GM12878 (cell line): ENCODE data around the gene TMEM132C. TPM values are rescaled to one million over a fixed set of nuclear protein-coding genes. Genes with fewer than 3 reads are reported as not detected.

Experiments used
- ATAC-seq: fragments of 200-7000 bp; cut with Tn5 transposase; 3 replicates; pipeline ENCODE4 v1.9.1; 2020; ENCODE audit warnings: mild to moderate bottlenecking, moderate library complexity
- BruUV-seq: library from RNA; stranded (reverse); fragments of 400-500 nt; replicated peaks from 2 replicates; lab custom pipeline; 2021; lab: Mats Ljungman, UMichigan
- CTCF ChIA-PET: fragments of 300-600 bp; sonication (Branson Sonifier 250); formaldehyde crosslinking; extraction: SDS; loops from one replicate; lab custom pipeline; 2021; ENCODE audit warnings: inconsistent platforms; lab: Yijun Ruan, JAX
- POLR2A ChIA-PET: fragments of 350-600 bp; formaldehyde crosslinking; extraction: SDS; loops from one replicate; lab custom pipeline; 2021; ENCODE audit warnings: inconsistent platforms; lab: Charles Lee
- RAD21 ChIA-PET: fragments of 300-600 bp; sonication (Branson Sonifier 250); formaldehyde crosslinking; loops from one replicate; lab custom pipeline; 2023; ENCODE audit warnings: antibody characterized with exemption; ENCODE audit not compliant: unreplicated experiment; lab: Charles Lee
- SMC1A ChIA-PET: fragments of 300-600 bp; sonication (Branson Sonifier 250); formaldehyde crosslinking; loops from one replicate; lab custom pipeline; 2023; ENCODE audit not compliant: unreplicated experiment, uncharacterized antibody; lab: Charles Lee
- DNase-seq: peaks from one replicate; pipeline ENCODE4 v3.0.0-alpha.2; 2011; ENCODE audit warnings: low read depth, low spot score
- FAIRE-seq: peaks from 3 replicates; lab custom pipeline; 2011; peaks lifted over from hg19 to GRCh38; lab: Jason Lieb, UNC
- H2AFZ ChIP-seq: 2 replicates; pipeline ENCODE4 v1.6.0; 2011; ENCODE audit warnings: low read depth, low read length, control low read depth; ENCODE audit not compliant: control insufficient read depth
- H3K27ac ChIP-seq: 2 replicates; pipeline ENCODE4 v1.5.1; 2011; ENCODE audit warnings: control low read depth; ENCODE audit not compliant: control insufficient read depth, insufficient read depth
- H3K27me3 ChIP-seq, 2 experiments: replicated peaks in 1 of 2; 2 replicates each; pipeline versions ENCODE4 v1.6.0 to v1.6.1; 2011; ENCODE audit warnings: low read length in 1 of 2; ENCODE audit not compliant: control insufficient read depth in 2 of 2, insufficient read depth in 2 of 2
- H3K36me3 ChIP-seq, 2 experiments: 2 replicates each; pipeline ENCODE4 v1.5.1; 2011; ENCODE audit warnings: low read length in 1 of 2; ENCODE audit not compliant: control insufficient read depth in 2 of 2, insufficient read depth in 2 of 2
- H3K4me1 ChIP-seq: 2 replicates; pipeline ENCODE4 v1.6.1; 2011; ENCODE audit warnings: mild to moderate bottlenecking, low read length, moderate library complexity, mixed read lengths; ENCODE audit not compliant: control insufficient read depth, insufficient read depth
- H3K4me2 ChIP-seq: 2 replicates; pipeline ENCODE4 v1.6.0; 2011; ENCODE audit warnings: control low read depth; ENCODE audit not compliant: control insufficient read depth, insufficient read depth
- H3K4me3 ChIP-seq: fragments of 200-600 bp; sonication (generic); 2 replicates; pipeline ENCODE4 v1.5.1; 2016
- H3K79me2 ChIP-seq: 2 replicates; pipeline ENCODE4 v1.6.0; 2011; ENCODE audit warnings: low read length; ENCODE audit not compliant: control insufficient read depth, insufficient read depth
- H3K9ac ChIP-seq: 2 replicates; pipeline ENCODE4 v1.8.0; 2011; ENCODE audit warnings: low read length, control low read depth, mixed read lengths; ENCODE audit not compliant: control insufficient read depth, insufficient read depth
- H3K9me3 ChIP-seq: replicated peaks from 3 replicates; pipeline ENCODE4 v1.5.1; 2011; ENCODE audit warnings: mild to moderate bottlenecking, low read length; ENCODE audit not compliant: control insufficient read depth, insufficient read depth
- H4K20me1 ChIP-seq: 2 replicates; pipeline ENCODE4 v1.6.0; 2011; ENCODE audit not compliant: control insufficient read depth, insufficient read depth
- BHLHE40 ChIP-seq, 2 experiments: fragments of 450-650 bp in 1 of 2; IDR thresholded peaks; 2 replicates each; pipeline ENCODE4 v1.6.1; 2011 to 2017; ENCODE audit warnings: low read depth in 2 of 2, borderline replicate concordance in 1 of 2, improper control_type of control experiment in 1 of 2, low read length in 1 of 2, mild to moderate bottlenecking in 1 of 2
- CEBPZ ChIP-seq: fragments of 150-350 bp; IDR thresholded peaks from 2 replicates; pipeline ENCODE4 v1.6.1; 2016; ENCODE audit warnings: low read depth, low read length
- CTCF ChIP-seq, 3 experiments: IDR thresholded peaks in 2 of 3; conservative IDR thresholded peaks in 1 of 3; 2 replicates each; pipeline ENCODE4 v1.5.1; 2011; ENCODE audit warnings: low read depth in 3 of 3, low read length in 3 of 3, mild to moderate bottlenecking in 3 of 3, control low read depth in 2 of 3, moderate library complexity in 2 of 3, inconsistent platforms in 1 of 3, mixed read lengths in 1 of 3; ENCODE audit not compliant: control insufficient read depth in 2 of 3, insufficient read depth in 1 of 3; ENCODE audit errors: extremely low read depth in 1 of 3
- EP300 ChIP-seq, 2 experiments: fragments of 150-350 bp in 1 of 2; IDR thresholded peaks; 2 replicates each; pipeline ENCODE4 v1.6.1; 2011 to 2012; ENCODE audit warnings: low read depth in 2 of 2, low read length in 2 of 2, borderline replicate concordance in 1 of 2, improper control_type of control experiment in 1 of 2, inconsistent platforms in 1 of 2; ENCODE audit not compliant: control insufficient read depth in 1 of 2
- ESRRA ChIP-seq: IDR thresholded peaks from 2 replicates; pipeline ENCODE4 v1.6.1; 2012; ENCODE audit warnings: mild to moderate bottlenecking, low read length, improper control_type of control experiment
- EZH2 ChIP-seq: IDR thresholded peaks from 2 replicates; pipeline ENCODE4 v1.6.1; 2012; ENCODE audit warnings: low read depth, mild to moderate bottlenecking, control low read depth, inconsistent platforms, low read length, borderline replicate concordance; ENCODE audit not compliant: control insufficient read depth
- HDAC2 ChIP-seq: fragments of 200-600 bp; sonication (generic); IDR thresholded peaks from 2 replicates; pipeline ENCODE4 v1.6.1; 2017
- JUND ChIP-seq: IDR thresholded peaks from 2 replicates; pipeline ENCODE4 v1.6.1; 2012; ENCODE audit warnings: low read depth, mild to moderate bottlenecking, low read length, improper control_type of control experiment, moderate library complexity
- MEF2A ChIP-seq: IDR thresholded peaks from 2 replicates; pipeline ENCODE4 v1.6.1; 2011; ENCODE audit warnings: low read depth, mild to moderate bottlenecking, low read length, moderate library complexity; ENCODE audit not compliant: insufficient read depth
- RAD21 ChIP-seq: IDR thresholded peaks from 2 replicates; pipeline ENCODE4 v1.6.1; 2011; ENCODE audit warnings: mild to moderate bottlenecking, low read depth, low read length, moderate library complexity; ENCODE audit not compliant: insufficient read depth
- RCOR1 ChIP-seq: conservative IDR thresholded peaks from 2 replicates; pipeline ENCODE4 v1.6.1; 2012; ENCODE audit warnings: low read depth, low read length, improper control_type of control experiment
- RUNX3 ChIP-seq: IDR thresholded peaks from 2 replicates; pipeline ENCODE4 v1.6.1; 2012; ENCODE audit warnings: low read length, inconsistent platforms
- STAT1 ChIP-seq: fragments of 450-650 bp; conservative IDR thresholded peaks from 2 replicates; pipeline ENCODE4 v1.6.1; 2014; ENCODE audit warnings: antibody characterized with exemption, mild to moderate bottlenecking
- SUZ12 ChIP-seq: fragments of 200-600 bp; sonication (generic); IDR thresholded peaks from one replicate; pipeline ENCODE4 v1.6.1; 2018; ENCODE audit warnings: antibody characterized with exemption, mild to moderate bottlenecking; ENCODE audit not compliant: unreplicated experiment
- ZNF217 ChIP-seq: fragments of 450-650 bp; IDR thresholded peaks from 2 replicates; pipeline ENCODE4 v1.6.1; 2017; ENCODE audit warnings: antibody characterized with exemption, mild to moderate bottlenecking
- ZNF687 ChIP-seq: fragments of 450-650 bp; IDR thresholded peaks from 2 replicates; pipeline ENCODE4 v1.6.1; 2017; ENCODE audit warnings: mild to moderate bottlenecking, moderate library complexity
- WGBS: methylation state at CpG from one replicate; pipeline ENCODE4 v1.1.6; 2016; ENCODE audit warnings: low lambda C conversion rate; ENCODE audit not compliant: insufficient replicate concordance, insufficient coverage; ENCODE audit errors: missing lambda C conversion rate; 5-methylcytosine and 5-hydroxymethylcytosine counted together
- in situ Hi-C: fragments of 300-500 bp; cut with MboI; formaldehyde crosslinking; loops from 9 replicates; pipeline ENCODE4 v1.14.3; 2018; ENCODE audit warnings: mixed read lengths
- intact Hi-C: fragments of 100-400 bp; cut with micrococcal nuclease; formaldehyde crosslinking; loops from one replicate; pipeline ENCODE4 v1.14.2; 2022; ENCODE audit not compliant: unreplicated experiment
- polyA plus RNA-seq, 11 experiments: library from polyadenylated mRNA; depleted of rRNA in 4 of 11; unstranded in 6 of 11; stranded (reverse) in 5 of 11; fragments of >200 nt; fragmentation: Nextera tagmentation in 4 of 11; fragmentation: Illumina TruSeq in 1 of 11; extraction: Ambion mirVana in 4 of 11; extraction: Trizol in 1 of 11; gene quantifications; 1 replicate in 1 of 11; 2 replicates in 10 of 11; pipeline versions ENCODE4 v1.2.1 to v1.2.3, GENCODE V29; 2011 to 2016; ENCODE audit warnings: inconsistent platforms in 2 of 11, missing spikeins in 2 of 11, low read depth in 1 of 11
- total RNA-seq, 4 experiments: library from RNA; depleted of rRNA in 3 of 4; stranded (reverse); fragments of >200 nt in 3 of 4; fragmentation: Illumina TruSeq in 1 of 4; extraction: Trizol in 1 of 4; gene quantifications; 2 replicates each; pipeline versions ENCODE4 v1.2.1 to v1.2.3, GENCODE V29; 2013 to 2021

Gene TMEM132C
- total and polyA plus RNA-seq, 10 of the 15 experiments (the other 5 are each of a cell fraction or from before 2014, with no cell fraction given) = not detected

- H3K4me3 ChIP-seq = no peak overlapping the region
- no TSS peak for BruUV-seq
- no peak overlapping the region for H3K9ac ChIP-seq
- no peak overlapping the region for H2AFZ ChIP-seq
- FAIRE-seq = no peak
- no peaks in the 10 kb centered on the region for H4K20me1 ChIP-seq
- no peaks in the 10 kb centered on the region for H3K36me3 ChIP-seq
- H3K9me3 ChIP-seq = no peaks in the 10 kb centered on the region
- in situ Hi-C loops = no loop called here
- no peak overlapping the region for H3K27ac ChIP-seq
- ATAC-seq = no peak
- no peaks in the 10 kb centered on the region for H3K27me3 ChIP-seq
- RAD21 ChIA-PET = no interaction called here
- H3K4me2 ChIP-seq = no peak overlapping the region
- H3K4me1 ChIP-seq = no peaks in the 10 kb centered on the region
- intact Hi-C loops = no loop called here
- H3K79me2 ChIP-seq = no peaks in the 10 kb centered on the region
- POLR2A ChIA-PET = no interaction called here
- no peak for DNase-seq
- CTCF ChIA-PET = no interaction called here
- WGBS = 3% methylated on average over 2 of the region's 2 CpGs
- SMC1A ChIA-PET = no interaction called here
- TF ChIP-seq MEF2A = no peak
- no peak for TF ChIP-seq RUNX3
- TF ChIP-seq ZNF217 = no peak
- no peak for TF ChIP-seq EP300 (IDR thresholded peaks at IDR 0.05; ENCODE audit: borderline replicate concordance in 1 of 2, control insufficient read depth in 1 of 2, low read depth in 2 of 2, low read length in 2 of 2)
- TF ChIP-seq JUND = no peak
- no peak for TF ChIP-seq ZNF687
- no peak for TF ChIP-seq ESRRA
- TF ChIP-seq EZH2 = no peak
- TF ChIP-seq CTCF (IDR thresholded peaks at IDR 0.05 in 2 of 3, conservative IDR thresholded peaks at IDR 0.05 in 1 of 3; ENCODE audit: control insufficient read depth in 2 of 3, extremely low read depth in 1 of 3, insufficient read depth in 1 of 3, low read depth in 3 of 3, low read length in 3 of 3) = no peak
- TF ChIP-seq BHLHE40 (IDR thresholded peaks at IDR 0.05; ENCODE audit: borderline replicate concordance in 1 of 2, low read depth in 2 of 2, low read length in 1 of 2) = no peak
- TF ChIP-seq CEBPZ = no peak
- TF ChIP-seq SUZ12 = no peak
- no peak for TF ChIP-seq RCOR1
- TF ChIP-seq HDAC2 = no peak
- TF ChIP-seq STAT1 = no peak
- no peak for TF ChIP-seq RAD21
Measured at GRCh38 chr12:128313931-128314330, 47.0 kb downstream of the TMEM132C start.
